Measurements from ENCODE around the gene BEND7. TPM values are rescaled to one million over a fixed set of nuclear protein-coding genes. Genes with fewer than 3 reads are reported as not detected.

BEND7 gene
- total RNA-seq, 1 experiment from 2014 or later: 7.6 TPM

- intact Hi-C loops (cut with micrococcal nuclease; ENCODE audit: unreplicated experiment) (no loop called here), in situ Hi-C loops (cut with HindIII; ENCODE audit: low pct_unique_long_range_greater_than_20kb, low sequenced_read_pairs) (no loop called here)
- DNase-seq (ENCODE audit: low read depth, low spot score) (no peak), ATAC-seq (no peak)
- ChIA-PET POLR2A (no interaction called here), CTCF (no interaction called here)
- Histone ChIP-seq H3K9me3 (ENCODE audit: control insufficient read depth, insufficient read depth, low read depth, low read length) (no peaks in the 10 kb centered on the region), H3K4me3 (ENCODE audit: low read depth in 2 of 2, low read length in 2 of 2) (no peak overlapping the region), H3K27ac (ENCODE audit: low read length) (no peak overlapping the region), H3K27me3 (ENCODE audit: control insufficient read depth, insufficient read depth, low read length) (no peaks in the 10 kb centered on the region), H3K36me3 (ENCODE audit: control insufficient read depth, insufficient read depth, low read length) (no peaks in the 10 kb centered on the region), H3K4me1 (ENCODE audit: control insufficient read depth, insufficient read depth, low read length) (no peaks in the 10 kb centered on the region)
- BruUV-seq (replicated peaks): no TSS peak
- no peak for TF ChIP-seq TCF7L2 (IDR thresholded peaks at IDR 0.05; ENCODE audit: low read depth, low read length)
- TF ChIP-seq SIN3A (IDR thresholded peaks at IDR 0.05; ENCODE audit: borderline replicate concordance, insufficient read depth, low read depth, low read length): no peak
Measured at GRCh38 chr10:13489035-13489599, 39.7 kb downstream of the BEND7 start.

GRCh38 chr10:13485623-13486022 is 43.2 kb downstream of the BEND7 start:
- ChIA-PET CTCF (no interaction called here), POLR2A (no interaction called here)
- Histone ChIP-seq H3K4me1 (ENCODE audit: control insufficient read depth, insufficient read depth, low read length) (no peaks in the 10 kb centered on the region), H3K27ac (ENCODE audit: low read length) (no peak overlapping the region), H3K4me3 (ENCODE audit: low read depth in 2 of 2, low read length in 2 of 2) (no peak overlapping the region), H3K27me3 (ENCODE audit: control insufficient read depth, insufficient read depth, low read length) (no peaks in the 10 kb centered on the region), H3K9me3 (ENCODE audit: control insufficient read depth, insufficient read depth, low read depth, low read length) (no peaks in the 10 kb centered on the region), H3K36me3 (ENCODE audit: control insufficient read depth, insufficient read depth, low read length) (no peaks in the 10 kb centered on the region)
- TF ChIP-seq TCF7L2 (IDR thresholded peaks at IDR 0.05; ENCODE audit: low read depth, low read length): no peak
- TF ChIP-seq SIN3A (IDR thresholded peaks at IDR 0.05; ENCODE audit: borderline replicate concordance, insufficient read depth, low read depth, low read length): no peak
- no peak for TF ChIP-seq POLR2AphosphoS5 (IDR thresholded peaks at IDR 0.05; ENCODE audit: low read depth, low read length)
- TF ChIP-seq REST (IDR thresholded peaks at IDR 0.05; ENCODE audit: insufficient read depth in 1 of 2, low read depth in 2 of 2, low read length in 1 of 2): no peak
- peak; percentile 53; the same call in 1 of the 2 replicates for TF ChIP-seq CTCF (IDR thresholded peaks at IDR 0.05)
- DNase-seq (ENCODE audit: low read depth, low spot score) (no peak), ATAC-seq (no peak)
- in situ Hi-C loops (cut with HindIII; ENCODE audit: low pct_unique_long_range_greater_than_20kb, low sequenced_read_pairs) (no loop called here), intact Hi-C loops (cut with micrococcal nuclease; ENCODE audit: unreplicated experiment) (no loop called here)
- no TSS peak for BruUV-seq (replicated peaks)

- Histone ChIP-seq H3K4me1 (ENCODE audit: control insufficient read depth, insufficient read depth, low read length) (no peaks in the 10 kb centered on the region), H3K9me3 (ENCODE audit: control insufficient read depth, insufficient read depth, low read depth, low read length) (no peaks in the 10 kb centered on the region), H3K27ac (ENCODE audit: low read length) (no peak overlapping the region), H3K27me3 (ENCODE audit: control insufficient read depth, insufficient read depth, low read length) (no peaks in the 10 kb centered on the region), H3K4me3 (ENCODE audit: low read depth in 2 of 2, low read length in 2 of 2) (no peak overlapping the region), H3K36me3 (ENCODE audit: control insufficient read depth, insufficient read depth, low read length) (no peaks in the 10 kb centered on the region)
- intact Hi-C loops (cut with micrococcal nuclease; ENCODE audit: unreplicated experiment) (no loop called here), in situ Hi-C loops (cut with HindIII; ENCODE audit: low pct_unique_long_range_greater_than_20kb, low sequenced_read_pairs) (no loop called here)
- ATAC-seq (no peak), DNase-seq (ENCODE audit: low read depth, low spot score) (no peak)
- POLR2A ChIA-PET: no interaction called here
- CTCF ChIA-PET: no interaction called here
- TF ChIP-seq SIN3A (IDR thresholded peaks at IDR 0.05; ENCODE audit: borderline replicate concordance, insufficient read depth, low read depth, low read length) (no peak), REST (IDR thresholded peaks at IDR 0.05; ENCODE audit: insufficient read depth in 1 of 2, low read depth in 2 of 2, low read length in 1 of 2) (no peak), TCF7L2 (IDR thresholded peaks at IDR 0.05; ENCODE audit: low read depth, low read length) (no peak), POLR2AphosphoS5 (IDR thresholded peaks at IDR 0.05; ENCODE audit: low read depth, low read length) (no peak), CTCF (IDR thresholded peaks at IDR 0.05) (no peak)
- no TSS peak for BruUV-seq (replicated peaks)
Measured at GRCh38 chr10:13483951-13484350, 44.9 kb downstream of the BEND7 start.

Measured in Panc1 (cell line).